Lung (tissue), 12 donors: ENCODE data around the gene ANKS1B. TPM values are rescaled to one million over a fixed set of nuclear protein-coding genes. Genes with fewer than 3 reads are reported as not detected.

Experiments used
- ATAC-seq: fragments of 200-7000 bp; cut with Tn5 transposase; one replicate; pipeline ENCODE4 v1.9.1; 2020; ENCODE audit warnings: moderate number of reproducible peaks; ENCODE audit not compliant: insufficient read depth, low FRiP score
- DNase-seq, 3 donors: peaks; one replicate each; pipeline ENCODE4 v3.0.0-alpha.2; 2013 to 2017
- H3K27ac ChIP-seq, 2 donors: one replicate each; pipeline ENCODE4 v1.5.1; 2013; ENCODE audit warnings: mild to moderate bottlenecking in 2 of 2, moderate library complexity in 2 of 2, control low read depth in 1 of 2, inconsistent platforms in 1 of 2, low read depth in 1 of 2, low read length in 1 of 2
- H3K27me3 ChIP-seq, 3 donors: one replicate each; pipeline ENCODE4 v1.5.1; 2013; ENCODE audit warnings: low read length in 2 of 3; ENCODE audit not compliant: control insufficient read depth in 3 of 3, insufficient read depth in 3 of 3
- H3K36me3 ChIP-seq, 4 donors: one replicate each; pipeline ENCODE4 v1.5.1; 2013; ENCODE audit warnings: low read length in 4 of 4, mild to moderate bottlenecking in 1 of 4, moderate library complexity in 1 of 4; ENCODE audit not compliant: control insufficient read depth in 4 of 4, insufficient read depth in 4 of 4
- H3K4me1 ChIP-seq, 5 donors: one replicate each; pipeline ENCODE4 v1.5.1; 2013; ENCODE audit warnings: low read length in 5 of 5, mild to moderate bottlenecking in 2 of 5, moderate library complexity in 1 of 5; ENCODE audit not compliant: control insufficient read depth in 5 of 5, insufficient read depth in 5 of 5
- H3K4me3 ChIP-seq: one replicate; pipeline ENCODE4 v1.5.1; 2013; ENCODE audit warnings: mild to moderate bottlenecking, control low read depth, moderate library complexity
- H3K9ac ChIP-seq, 2 donors: one replicate each; pipeline ENCODE4 v1.5.1; 2013; ENCODE audit warnings: low read length in 2 of 2, control low read depth in 1 of 2; ENCODE audit not compliant: insufficient read depth in 1 of 2
- H3K9me3 ChIP-seq, 4 donors: one replicate each; pipeline ENCODE4 v1.5.1; 2013; ENCODE audit warnings: low read length in 3 of 4, mild to moderate bottlenecking in 1 of 4, moderate library complexity in 1 of 4; ENCODE audit not compliant: control insufficient read depth in 4 of 4, insufficient read depth in 3 of 4
- CTCF ChIP-seq: IDR thresholded peaks from 2 replicates; pipeline ENCODE4 v1.5.1; 2012; ENCODE audit warnings: mild to moderate bottlenecking; ENCODE audit errors: control extremely low read depth, extremely low read depth
- WGBS, 2 donors: extraction: QIAGEN DNeasy Blood & Tissue Kit; methylation state at CpG; one replicate each; pipeline ENCODE4 v1.1.7; 2013; 5-methylcytosine and 5-hydroxymethylcytosine counted together
- polyA plus RNA-seq, 2 donors: library from polyadenylated mRNA; stranded (reverse); fragments of 200-250 nt; gene quantifications; one replicate each; pipeline ENCODE4 v1.2.1, GENCODE V29; 2013
- total RNA-seq, 2 donors: library from RNA; depleted of rRNA in 1 of 2; stranded (reverse); fragments of >200 nt in 1 of 2; gene quantifications; one replicate each; pipeline ENCODE4 v1.2.1, GENCODE V29; 2014 to 2021
- donor health status: control.
- donor health status: control.
- donor health status: Bipolar disorder and iron deficiency.
- donor health status: healthy.
- donor health status: DM: yes; HTN: yes; CAD: no.

ANKS1B gene
- total and polyA plus RNA-seq, 4 donors = 0.32 to 10.3 (median 3.7) TPM

- Histone ChIP-seq H3K4me3 (no peak overlapping the region), H3K9me3 (peaks cover 0 to 1% (median 0%) of the 10 kb centered on the region in 4 donors), H3K4me1 (no peaks in the 10 kb centered on the region), H3K36me3 (no peaks in the 10 kb centered on the region), H3K27me3 (no peaks in the 10 kb centered on the region), H3K27ac (no peak overlapping the region), H3K9ac (no peak overlapping the region)
- ATAC-seq (no peak), DNase-seq (no peak)
- WGBS, 2 donors = 94 to 97% methylated on average over 1 of the region's 1 CpG
- TF ChIP-seq CTCF = no peak
Observed at GRCh38 chr12:99284161-99284560, 700.6 kb downstream of the ANKS1B start.

GRCh38 chr12:99282624-99283023 lies 702.1 kb downstream of the ANKS1B start:
- DNase-seq (no peak), ATAC-seq (no peak)
- Histone ChIP-seq H3K9ac (no peak overlapping the region), H3K4me1 (no peaks in the 10 kb centered on the region), H3K27ac (no peak overlapping the region), H3K4me3 (no peak overlapping the region), H3K27me3 (no peaks in the 10 kb centered on the region), H3K36me3 (no peaks in the 10 kb centered on the region), H3K9me3 (peaks cover 0 to 3% (median 0%) of the 10 kb centered on the region in 4 donors)
- no peak for TF ChIP-seq CTCF
- 72 to 79% methylated on average over 5 of the region's 5 CpGs for WGBS, 2 donors

GRCh38 chr12:99282086-99282485 lies 702.6 kb downstream of the ANKS1B start:
- ATAC-seq (no peak), DNase-seq (no peak)
- Histone ChIP-seq H3K27me3 (no peaks in the 10 kb centered on the region), H3K4me1 (no peaks in the 10 kb centered on the region), H3K4me3 (no peak overlapping the region), H3K36me3 (no peaks in the 10 kb centered on the region), H3K27ac (no peak overlapping the region), H3K9me3 (peaks cover 0 to 3% (median 0%) of the 10 kb centered on the region in 4 donors), H3K9ac (no peak overlapping the region)
- 90 to 95% methylated on average over 1 of the region's 1 CpG for WGBS, 2 donors
- no peak for TF ChIP-seq CTCF

GRCh38 chr12:99281277-99281676 lies 703.5 kb downstream of the ANKS1B start:
- TF ChIP-seq CTCF = no peak

More at GRCh38 chr12:99281277-99281676, 703.5 kb downstream of the ANKS1B start:
- Histone ChIP-seq H3K9ac (no peak overlapping the region), H3K4me1 (no peaks in the 10 kb centered on the region), H3K27me3 (no peaks in the 10 kb centered on the region), H3K27ac (no peak overlapping the region), H3K36me3 (no peaks in the 10 kb centered on the region), H3K4me3 (no peak overlapping the region), H3K9me3 (peaks cover 0 to 3% (median 0%) of the 10 kb centered on the region in 4 donors)
- ATAC-seq (no peak), DNase-seq (no peak)
- 68 to 69% methylated on average over 2 of the region's 2 CpGs for WGBS, 2 donors
